PFSK-1 (cell line): ENCODE data around the gene RPTOR.

Source experiments
- POLR2AphosphoS5 ChIP-seq: IDR thresholded peaks from 2 replicates; pipeline ENCODE4 v1.6.1; 2012; ENCODE audit warnings: low read depth, mild to moderate bottlenecking, control low read depth, low read length, moderate library complexity
- SIN3A ChIP-seq: IDR thresholded peaks from 2 replicates; pipeline ENCODE4 v1.6.1; 2012; ENCODE audit warnings: mild to moderate bottlenecking, low read length, moderate library complexity, borderline replicate concordance; ENCODE audit not compliant: insufficient read depth
- TF ChIP-seq, protein P1 (sequence below), 2 experiments: IDR thresholded peaks; 2 replicates each; pipeline versions ENCODE4 v1.6.1 to v1.8.0; 2011 to 2012; ENCODE audit warnings: low read depth in 2 of 2, low read length in 2 of 2, control low read depth in 1 of 2, inconsistent platforms in 1 of 2, mild to moderate bottlenecking in 1 of 2, moderate library complexity in 1 of 2; ENCODE audit not compliant: insufficient read depth in 1 of 2

DNA sequence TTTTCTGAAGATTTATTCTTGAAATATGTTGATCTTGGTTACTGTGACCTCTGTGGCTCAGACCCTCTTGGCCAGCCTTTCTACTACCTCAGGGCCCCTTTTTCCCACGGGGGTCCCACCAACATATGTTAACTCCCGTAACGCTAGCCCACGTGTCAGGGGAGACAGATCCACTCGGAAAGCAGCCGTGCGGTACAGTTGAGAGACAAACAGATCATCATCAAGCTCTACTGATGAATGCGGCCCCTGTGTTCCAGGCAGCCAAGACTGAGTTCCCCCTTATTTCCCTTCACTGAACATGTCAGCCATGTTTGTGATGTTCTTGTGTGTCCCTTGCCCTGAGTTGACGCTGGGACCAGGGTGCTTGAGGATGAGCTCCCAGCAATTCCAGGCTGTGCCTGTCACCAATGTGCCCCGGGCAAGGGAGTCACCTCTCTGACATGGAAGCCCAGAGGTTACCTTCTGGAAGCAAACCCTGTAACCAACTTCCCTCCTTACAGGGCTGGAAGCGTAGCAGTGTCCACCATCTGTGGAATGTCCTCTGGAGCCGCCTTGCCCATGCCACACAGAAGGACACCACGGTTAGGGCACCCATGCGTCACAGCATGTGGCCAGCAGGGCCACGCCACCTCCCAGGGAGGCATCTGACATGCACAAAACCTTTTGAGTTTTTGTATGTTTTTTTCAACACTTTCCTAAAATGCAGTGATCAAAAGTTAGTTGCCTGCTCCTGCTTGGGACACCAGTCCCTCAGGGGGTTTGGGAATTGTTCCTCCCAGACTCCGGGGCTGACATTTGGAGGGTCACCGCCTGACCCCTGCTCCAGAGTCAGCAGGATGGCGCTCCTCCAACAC, 253.3 kb downstream of the RPTOR start:
- TF ChIP-seq, protein P1, sequence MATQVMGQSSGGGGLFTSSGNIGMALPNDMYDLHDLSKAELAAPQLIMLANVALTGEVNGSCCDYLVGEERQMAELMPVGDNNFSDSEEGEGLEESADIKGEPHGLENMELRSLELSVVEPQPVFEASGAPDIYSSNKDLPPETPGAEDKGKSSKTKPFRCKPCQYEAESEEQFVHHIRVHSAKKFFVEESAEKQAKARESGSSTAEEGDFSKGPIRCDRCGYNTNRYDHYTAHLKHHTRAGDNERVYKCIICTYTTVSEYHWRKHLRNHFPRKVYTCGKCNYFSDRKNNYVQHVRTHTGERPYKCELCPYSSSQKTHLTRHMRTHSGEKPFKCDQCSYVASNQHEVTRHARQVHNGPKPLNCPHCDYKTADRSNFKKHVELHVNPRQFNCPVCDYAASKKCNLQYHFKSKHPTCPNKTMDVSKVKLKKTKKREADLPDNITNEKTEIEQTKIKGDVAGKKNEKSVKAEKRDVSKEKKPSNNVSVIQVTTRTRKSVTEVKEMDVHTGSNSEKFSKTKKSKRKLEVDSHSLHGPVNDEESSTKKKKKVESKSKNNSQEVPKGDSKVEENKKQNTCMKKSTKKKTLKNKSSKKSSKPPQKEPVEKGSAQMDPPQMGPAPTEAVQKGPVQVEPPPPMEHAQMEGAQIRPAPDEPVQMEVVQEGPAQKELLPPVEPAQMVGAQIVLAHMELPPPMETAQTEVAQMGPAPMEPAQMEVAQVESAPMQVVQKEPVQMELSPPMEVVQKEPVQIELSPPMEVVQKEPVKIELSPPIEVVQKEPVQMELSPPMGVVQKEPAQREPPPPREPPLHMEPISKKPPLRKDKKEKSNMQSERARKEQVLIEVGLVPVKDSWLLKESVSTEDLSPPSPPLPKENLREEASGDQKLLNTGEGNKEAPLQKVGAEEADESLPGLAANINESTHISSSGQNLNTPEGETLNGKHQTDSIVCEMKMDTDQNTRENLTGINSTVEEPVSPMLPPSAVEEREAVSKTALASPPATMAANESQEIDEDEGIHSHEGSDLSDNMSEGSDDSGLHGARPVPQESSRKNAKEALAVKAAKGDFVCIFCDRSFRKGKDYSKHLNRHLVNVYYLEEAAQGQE (IDR thresholded peaks at IDR 0.05; ENCODE audit: insufficient read depth in 1 of 2, low read depth in 2 of 2, low read length in 2 of 2): no peak
- TF ChIP-seq SIN3A (no peak), POLR2AphosphoS5 (no peak)
